SJCRH30 (cell line): ENCODE data around the gene CEACAM19. TPM values are rescaled to one million over a fixed set of nuclear protein-coding genes. Genes with fewer than 3 reads are reported as not detected.
"Not testable (repeated sequence)": the region's sequence is repeated elsewhere in the genome, so short reads cannot be mapped to it uniquely, and the experiment has no call there.

ENCODE experiments used
- DNase-seq, 2 experiments: peaks; one replicate each; pipeline ENCODE4 v3.0.0-alpha.2; 2015 to 2020
- H3K27ac ChIP-seq: fragments of 250-450 bp; sonication (Bioruptor Pico); 2 replicates; pipeline ENCODE4 v1.5.1; 2020; ENCODE audit warnings: mild to moderate bottlenecking, moderate library complexity
- H3K27me3 ChIP-seq: fragments of 250-450 bp; sonication (Bioruptor Pico); 2 replicates; pipeline ENCODE4 v1.5.1; 2020; ENCODE audit warnings: mild to moderate bottlenecking, moderate library complexity
- H3K36me3 ChIP-seq: fragments of 250-450 bp; sonication (Bioruptor Pico); 2 replicates; pipeline ENCODE4 v1.5.1; 2020; ENCODE audit warnings: mild to moderate bottlenecking, moderate library complexity
- H3K4me1 ChIP-seq: fragments of 250-450 bp; sonication (Bioruptor Pico); 2 replicates; pipeline ENCODE4 v1.5.1; 2020; ENCODE audit warnings: mild to moderate bottlenecking, moderate library complexity
- H3K4me3 ChIP-seq: fragments of 250-450 bp; sonication (Bioruptor Pico); 2 replicates; pipeline ENCODE4 v1.5.1; 2020; ENCODE audit warnings: mild to moderate bottlenecking, moderate library complexity
- H3K9me3 ChIP-seq: fragments of 250-450 bp; sonication (Bioruptor Pico); replicated peaks from 2 replicates; pipeline ENCODE4 v1.5.1; 2020; ENCODE audit warnings: mild to moderate bottlenecking, moderate library complexity
- total RNA-seq: library from RNA; depleted of rRNA; stranded (reverse); fragments of >200 nt; shearing (Covaris generic); gene quantifications from 2 replicates; pipeline ENCODE4 v1.2.3, GENCODE V29; 2014

Gene CEACAM19
- total RNA-seq, 1 experiment from 2014 or later: 2.5 TPM

DNA sequence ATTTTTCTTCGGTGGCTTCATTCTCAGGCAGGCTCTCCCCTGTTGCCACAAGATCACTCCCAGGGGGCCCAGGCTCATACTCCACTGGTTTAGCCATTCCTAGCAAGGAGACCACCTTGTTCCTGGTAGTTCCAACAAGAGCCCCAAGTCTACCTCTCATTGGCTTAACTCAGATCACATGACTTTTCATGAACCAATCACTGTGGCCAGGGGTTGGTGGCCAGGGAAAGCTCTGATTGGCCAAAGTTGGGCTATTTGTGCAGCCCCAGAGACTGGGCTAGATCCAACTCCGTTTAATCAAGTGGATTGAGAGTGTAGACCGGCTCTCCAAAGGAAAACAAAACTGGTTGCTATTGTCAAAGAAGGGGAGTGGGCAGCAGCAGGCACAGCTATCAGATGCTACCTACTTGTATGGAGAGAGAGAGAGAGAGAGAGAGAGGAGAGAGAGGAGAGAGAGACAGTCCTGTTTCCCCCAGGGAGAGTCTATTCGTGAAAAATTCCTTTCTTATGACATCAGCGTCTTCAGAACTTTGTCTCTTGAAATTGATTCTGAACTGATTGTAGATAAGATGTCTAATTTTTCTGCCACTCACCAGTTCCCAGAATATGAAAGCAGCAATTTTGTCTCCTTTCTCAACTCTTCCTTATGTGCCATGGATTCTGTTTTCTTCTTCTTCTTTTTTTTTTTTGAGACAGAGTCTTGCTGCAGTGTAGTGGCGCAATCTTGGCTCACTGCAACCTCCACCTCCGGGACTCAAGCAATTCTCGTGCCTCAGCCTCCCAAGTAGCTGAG is 5.9 kb downstream of the CEACAM19 start:
- Histone ChIP-seq H3K4me1 (0 out of 2 replicates have a peak, but pooled peaks cover 3% of the 10 kb centered on the region), H3K27me3 (no peaks in the 10 kb centered on the region), H3K27ac (peak overlapping the region; percentile 62), H3K4me3 (peak overlapping the region; percentile 55), H3K9me3 (peaks cover 1% of the 10 kb centered on the region; the same call in 1 of the 2 replicates), H3K36me3 (no peaks in the 10 kb centered on the region)
- peak; percentile 86 to 95 for DNase-seq

DNA sequence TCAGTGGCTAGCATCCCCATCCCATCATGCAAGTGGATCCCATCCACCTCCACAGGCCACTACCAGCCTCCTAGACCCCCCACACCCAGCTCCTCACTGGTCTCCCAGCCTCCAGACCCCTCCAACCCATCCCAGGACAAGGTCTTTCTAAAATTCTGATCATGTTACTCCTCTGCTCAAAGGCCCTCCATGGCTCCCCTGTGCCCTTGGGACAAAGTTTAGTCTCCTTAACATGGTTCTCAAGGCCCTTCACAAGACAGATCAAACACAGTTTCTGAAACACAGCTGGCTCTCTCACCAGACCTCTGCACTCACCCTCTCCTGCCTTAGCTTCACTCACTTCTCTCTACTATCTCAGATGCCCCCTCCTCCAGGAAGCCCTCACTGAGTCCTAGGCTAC is 9.3 kb downstream of the CEACAM19 start:
- Histone ChIP-seq H3K27ac (no peak overlapping the region), H3K36me3 (no peaks in the 10 kb centered on the region), H3K4me3 (no peak overlapping the region), H3K27me3 (no peaks in the 10 kb centered on the region), H3K4me1 (peaks cover 6% of the 10 kb centered on the region), H3K9me3 (no peaks in the 10 kb centered on the region)
- DNase-seq: no peak

DNA sequence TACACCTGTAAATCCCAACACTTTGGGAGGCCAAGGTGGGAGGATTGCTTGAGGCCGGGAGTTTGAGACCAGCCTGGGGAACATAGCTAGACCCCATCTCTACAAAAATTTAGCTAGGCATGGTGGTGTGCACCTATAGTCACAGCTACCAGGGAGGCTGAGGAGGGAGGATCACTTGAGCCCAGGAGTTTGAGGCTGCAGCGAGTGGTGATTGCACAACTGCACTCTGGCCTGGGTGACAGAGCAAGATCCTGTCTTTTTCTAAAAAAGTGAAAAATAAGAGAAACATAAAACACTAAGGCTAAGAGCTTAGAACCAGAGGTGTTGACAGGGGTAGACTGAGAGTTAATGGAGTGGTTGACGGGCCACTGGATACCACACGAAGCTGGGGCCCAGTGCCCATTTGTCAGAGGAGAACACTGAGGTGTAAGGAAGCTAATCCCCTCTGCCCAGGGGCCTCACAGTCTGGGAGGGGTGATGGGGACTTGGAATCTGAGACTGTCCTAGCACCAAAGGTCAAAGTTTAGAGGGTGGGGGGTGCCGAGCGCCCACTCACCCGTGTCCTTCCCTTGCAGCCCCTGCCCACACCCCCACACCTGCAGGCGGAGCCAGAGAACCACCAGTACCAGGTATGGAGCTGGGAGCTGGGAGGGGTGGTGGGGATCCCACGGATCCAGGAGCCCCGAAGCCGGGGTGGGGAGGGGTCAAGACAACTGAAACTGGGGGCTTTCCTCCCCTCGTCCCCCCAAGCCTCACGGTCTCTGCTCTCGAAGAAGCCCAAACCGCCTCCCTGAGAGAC is 10.9 kb downstream of the CEACAM19 start:
- no peak overlapping the region for H3K27ac ChIP-seq
- H3K27me3 ChIP-seq: no peaks in the 10 kb centered on the region

DNA sequence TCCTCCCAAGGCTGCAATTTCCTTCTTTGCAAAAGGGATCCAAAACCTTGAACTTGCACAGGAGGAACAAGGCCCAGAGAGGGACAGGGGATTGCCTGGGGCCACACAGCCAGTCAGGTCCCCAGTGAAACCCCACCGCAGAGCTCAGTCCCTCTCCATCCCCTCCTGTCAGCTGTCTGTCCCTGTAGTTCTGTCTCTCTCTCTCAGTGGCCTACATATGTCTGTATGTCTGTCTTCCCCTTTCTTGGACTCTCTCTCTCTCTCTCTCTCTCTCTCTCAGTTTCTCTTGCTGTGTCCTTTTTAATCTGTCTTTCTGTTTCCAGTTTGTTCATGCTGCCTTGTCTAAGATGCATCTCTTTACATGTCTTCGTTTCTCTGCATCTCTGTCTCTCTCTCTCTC is 11.5 kb downstream of the CEACAM19 start:
- no peaks in the 10 kb centered on the region for H3K9me3 ChIP-seq
- no peak for DNase-seq
- H3K27me3 ChIP-seq: no peaks in the 10 kb centered on the region
- H3K27ac ChIP-seq: no peak overlapping the region
- H3K4me3 ChIP-seq: no peak overlapping the region
- H3K36me3 ChIP-seq: no peaks in the 10 kb centered on the region
- peaks cover 11% of the 10 kb centered on the region for H3K4me1 ChIP-seq

More for the DNA sequence above, 10.9 kb downstream of the CEACAM19 start:
- DNase-seq: no peak
- Histone ChIP-seq H3K4me1 (peaks cover 13% of the 10 kb centered on the region), H3K9me3 (no peaks in the 10 kb centered on the region), H3K4me3 (no peak overlapping the region), H3K36me3 (no peaks in the 10 kb centered on the region)

DNA sequence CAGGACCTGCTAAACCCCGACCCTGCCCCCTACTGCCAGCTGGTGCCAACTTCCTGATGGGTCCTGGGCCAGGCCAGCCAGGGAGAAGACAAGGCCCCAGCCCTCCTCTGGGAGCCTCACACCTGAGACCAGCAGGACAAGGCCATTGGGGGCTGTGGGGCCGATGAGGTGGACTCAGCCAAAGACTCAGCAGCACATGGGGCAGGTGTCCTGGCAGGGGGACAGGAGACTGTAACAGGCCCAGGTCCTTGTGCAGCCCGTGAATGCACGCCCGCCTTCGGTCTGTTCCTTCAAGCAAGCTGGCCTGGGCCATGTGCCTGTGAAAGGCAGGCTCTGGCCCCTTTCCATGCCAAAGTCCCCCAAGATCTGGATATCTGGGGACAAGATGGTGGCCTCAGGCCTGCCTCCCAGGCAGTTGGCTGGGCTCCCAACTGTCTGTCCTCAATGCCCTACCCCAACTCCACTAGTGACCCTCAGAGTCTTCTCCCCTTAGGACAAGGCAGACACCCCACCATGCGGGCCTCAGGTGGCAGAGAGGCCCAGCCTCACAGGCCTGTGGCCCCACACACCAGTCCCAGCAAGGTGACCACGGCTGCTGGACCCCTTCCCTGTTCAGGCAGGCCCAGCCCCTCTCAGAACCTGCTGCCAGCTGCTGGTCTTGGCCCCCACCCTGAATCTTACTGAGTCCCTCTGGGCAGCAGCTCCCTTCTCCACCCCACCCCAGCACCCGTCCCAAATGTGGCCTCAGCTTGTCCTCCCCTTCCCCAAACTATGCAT is 12.3 kb downstream of the CEACAM19 start:
- H3K27ac ChIP-seq: no peak overlapping the region
- no peak for DNase-seq
- no peaks in the 10 kb centered on the region for H3K36me3 ChIP-seq
- H3K27me3 ChIP-seq: no peaks in the 10 kb centered on the region
- peaks cover 11% of the 10 kb centered on the region for H3K4me1 ChIP-seq
- H3K4me3 ChIP-seq: no peak overlapping the region
- no peaks in the 10 kb centered on the region for H3K9me3 ChIP-seq

DNA sequence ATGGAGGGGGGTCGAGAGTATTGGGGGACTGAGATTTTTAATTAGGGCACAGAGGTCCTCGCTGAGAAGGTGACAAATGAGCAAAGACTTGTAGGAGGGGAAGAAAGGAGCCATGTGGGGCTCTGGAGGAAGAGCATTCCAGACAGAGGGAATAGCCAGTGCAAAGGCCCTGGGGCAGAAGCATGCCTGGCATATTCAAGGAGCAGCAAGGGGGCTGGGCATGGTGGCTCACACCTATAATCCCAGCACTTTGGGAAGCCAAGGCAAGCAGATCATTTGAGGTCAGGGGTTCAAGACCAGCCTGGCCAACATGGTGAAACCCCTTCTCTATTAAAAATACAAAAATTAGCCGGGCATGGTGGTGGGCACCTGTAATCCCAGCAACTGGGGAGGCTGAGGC is 13.1 kb downstream of the CEACAM19 start:
- not testable (repeated sequence) for DNase-seq, H3K27me3 ChIP-seq, H3K36me3 ChIP-seq, H3K9me3 ChIP-seq, H3K27ac ChIP-seq, H3K4me3 ChIP-seq
- peaks cover 11% of the 10 kb centered on the region for H3K4me1 ChIP-seq

DNA sequence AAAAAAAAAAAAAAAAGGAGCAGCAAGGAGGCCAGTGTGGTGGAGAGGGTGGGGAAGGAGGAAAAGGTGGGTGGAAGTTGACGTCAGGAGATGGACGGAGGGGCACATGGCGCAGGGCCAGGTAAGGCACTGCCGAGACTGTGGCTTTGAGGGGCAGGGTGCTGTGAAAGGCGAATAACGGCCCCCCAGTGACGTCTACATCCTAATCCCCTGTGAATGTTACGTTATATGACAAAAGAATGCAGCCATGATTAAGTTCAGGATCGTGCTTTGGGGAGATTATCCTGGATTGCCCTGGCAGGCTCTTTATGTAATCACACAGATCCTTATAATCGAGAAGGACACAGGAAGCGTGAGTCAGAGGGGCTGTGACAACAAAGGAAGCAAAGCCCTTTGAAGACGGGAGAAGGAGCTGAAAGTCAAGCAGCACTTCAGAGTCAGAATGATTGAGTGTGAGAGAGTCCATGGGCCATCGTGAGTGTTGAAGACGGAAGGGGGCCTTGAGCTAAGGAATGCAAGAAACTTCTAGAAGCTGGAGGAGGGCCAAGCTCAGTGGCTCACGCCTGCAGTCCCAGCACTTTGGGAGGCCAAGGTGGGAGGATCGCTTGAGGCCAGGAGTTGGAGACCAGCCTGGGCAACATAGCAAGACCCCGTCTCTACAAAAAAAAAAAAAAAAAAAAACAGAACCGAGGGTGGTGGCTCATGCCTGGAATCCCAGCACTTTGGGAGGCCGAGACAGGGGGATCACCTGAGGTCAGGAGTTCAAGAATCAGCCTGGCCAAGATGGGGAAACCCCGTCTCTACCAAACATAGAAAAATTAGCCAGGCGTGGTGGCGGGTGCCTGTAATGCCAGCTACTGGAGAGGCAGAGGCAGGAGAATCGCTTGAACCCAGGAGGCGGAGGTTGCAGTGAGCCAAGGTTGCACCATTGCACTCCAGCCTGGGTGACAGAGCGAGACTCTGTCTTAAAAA is 13.9 kb downstream of the CEACAM19 start:
- peak; percentile 64 to 74 for DNase-seq
- Histone ChIP-seq H3K36me3 (no peaks in the 10 kb centered on the region), H3K4me1 (peaks cover 11% of the 10 kb centered on the region), H3K9me3 (no peaks in the 10 kb centered on the region), H3K4me3 (peak overlapping the region; percentile 17; the same call in 1 of the 2 replicates), H3K27me3 (no peaks in the 10 kb centered on the region), H3K27ac (peak overlapping the region; percentile 16; the same call in 1 of the 2 replicates)

DNA sequence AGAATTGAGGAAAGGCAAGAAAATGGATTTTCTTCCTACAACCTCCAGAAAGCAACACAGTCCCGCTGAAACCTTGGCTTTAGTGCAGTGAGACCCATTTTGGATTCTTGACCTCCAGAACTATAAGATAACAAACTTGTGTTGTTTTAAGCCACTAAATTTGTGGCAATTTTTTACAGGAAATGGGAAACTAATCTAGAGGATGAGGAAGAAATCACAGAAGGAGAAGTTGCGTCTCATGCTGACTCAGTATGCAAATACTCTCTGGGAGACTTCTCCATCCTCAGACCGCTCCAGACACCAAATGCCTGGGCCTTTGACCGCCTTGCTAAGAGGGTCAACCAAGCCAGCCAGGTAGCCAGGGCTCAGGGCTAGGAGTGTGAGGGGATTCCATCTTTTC is 14.6 kb downstream of the CEACAM19 start:
- Histone ChIP-seq H3K27me3 (no peaks in the 10 kb centered on the region), H3K36me3 (no peaks in the 10 kb centered on the region), H3K9me3 (no peaks in the 10 kb centered on the region), H3K4me3 (no peak overlapping the region), H3K4me1 (peaks cover 11% of the 10 kb centered on the region), H3K27ac (no peak overlapping the region)
- DNase-seq: no peak

DNA sequence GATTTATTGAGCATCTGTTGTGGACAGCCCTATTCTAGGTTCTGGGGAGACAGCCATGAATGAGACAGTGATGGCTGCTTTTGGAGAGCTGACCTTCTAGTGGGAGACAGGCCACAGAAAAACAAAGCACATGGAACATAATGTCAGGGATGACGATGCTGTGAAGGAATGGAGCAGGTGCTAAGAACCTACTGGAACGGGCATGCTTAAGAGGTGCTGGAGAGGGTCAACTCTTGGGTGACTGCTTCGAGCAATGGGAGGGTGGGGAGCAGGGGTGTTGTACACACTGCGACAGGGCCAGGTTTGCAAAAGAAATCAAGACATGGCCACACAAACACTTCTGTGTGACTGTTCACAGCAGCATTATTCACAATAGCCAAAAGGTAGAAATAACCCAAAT is 15.6 kb downstream of the CEACAM19 start:
- H3K9me3 ChIP-seq: no peaks in the 10 kb centered on the region
- DNase-seq: peak; percentile 42 to 71
- H3K36me3 ChIP-seq: no peaks in the 10 kb centered on the region

DNA sequence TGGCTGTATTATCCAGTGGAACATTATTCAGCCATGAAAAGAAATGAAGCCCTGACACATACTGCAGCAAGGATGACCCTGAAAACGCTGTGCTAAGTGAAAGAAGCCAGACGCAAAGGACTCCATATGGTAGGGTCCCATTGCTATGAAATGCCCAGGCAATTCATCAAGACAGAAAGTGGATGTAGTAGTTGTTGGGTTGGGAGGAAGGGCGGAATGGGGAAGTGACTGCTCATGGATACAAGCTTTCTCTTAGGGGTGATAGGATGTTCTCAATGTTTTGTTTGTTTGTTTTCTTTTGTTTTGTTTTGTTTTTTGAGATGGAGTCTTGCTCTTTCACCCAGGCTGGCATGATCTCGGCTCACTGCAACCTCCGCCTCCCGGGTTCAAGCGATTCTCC is 16.6 kb downstream of the CEACAM19 start:
- Histone ChIP-seq H3K9me3 (no peaks in the 10 kb centered on the region), H3K27ac (no peak overlapping the region), H3K36me3 (no peaks in the 10 kb centered on the region), H3K27me3 (no peaks in the 10 kb centered on the region), H3K4me3 (no peak overlapping the region), H3K4me1 (peaks cover 18% of the 10 kb centered on the region)
- no peak for DNase-seq

More for the DNA sequence above, 15.6 kb downstream of the CEACAM19 start:
- Histone ChIP-seq H3K27me3 (no peaks in the 10 kb centered on the region), H3K4me3 (no peak overlapping the region), H3K27ac (no peak overlapping the region), H3K4me1 (peaks cover 13% of the 10 kb centered on the region)

DNA sequence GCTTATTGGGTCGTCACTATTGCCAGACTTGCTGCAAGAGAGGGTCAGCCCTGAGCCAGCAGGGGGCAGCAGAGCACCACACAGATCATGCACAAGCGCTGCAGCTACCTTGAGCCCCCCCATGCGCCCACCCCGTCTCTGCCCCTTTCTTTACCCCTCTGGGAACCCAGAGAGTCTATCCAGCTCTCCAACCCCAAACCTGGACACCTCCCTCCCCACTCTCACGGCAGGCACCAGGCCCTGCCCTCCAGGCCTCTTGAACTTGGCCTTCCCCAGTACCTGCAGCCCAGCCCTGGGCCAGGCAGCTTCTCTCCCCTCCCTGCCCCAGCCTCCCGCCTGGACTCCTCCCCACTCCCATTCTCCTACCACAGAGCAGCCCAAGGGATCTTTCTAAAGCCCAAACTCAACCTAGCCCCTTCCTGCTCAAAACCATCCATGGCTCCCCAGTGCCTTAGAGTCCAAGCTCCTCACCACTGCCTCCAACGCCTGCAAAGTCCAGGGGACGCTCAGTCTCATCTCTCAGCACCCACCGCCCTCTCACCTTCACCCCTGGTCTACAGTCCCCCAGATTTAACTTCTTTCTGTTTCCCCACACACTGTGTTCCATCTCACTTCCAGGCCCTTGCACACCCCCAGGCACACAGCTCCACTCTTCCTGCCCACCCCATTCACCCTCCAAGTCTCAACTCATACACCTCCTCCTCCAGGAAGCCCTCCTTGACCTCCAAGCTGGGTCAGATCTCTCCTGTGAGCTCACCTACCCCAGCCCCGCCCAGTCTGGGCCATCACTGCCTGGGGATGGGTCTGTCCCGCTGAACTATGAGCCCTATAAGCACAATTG is 18.2 kb downstream of the CEACAM19 start:
- peak; percentile 77 to 86 for DNase-seq
- Histone ChIP-seq H3K36me3 (no peaks in the 10 kb centered on the region), H3K4me1 (peaks cover 18% of the 10 kb centered on the region), H3K27me3 (no peaks in the 10 kb centered on the region), H3K9me3 (no peaks in the 10 kb centered on the region), H3K4me3 (no peak overlapping the region), H3K27ac (no peak overlapping the region)

DNA sequence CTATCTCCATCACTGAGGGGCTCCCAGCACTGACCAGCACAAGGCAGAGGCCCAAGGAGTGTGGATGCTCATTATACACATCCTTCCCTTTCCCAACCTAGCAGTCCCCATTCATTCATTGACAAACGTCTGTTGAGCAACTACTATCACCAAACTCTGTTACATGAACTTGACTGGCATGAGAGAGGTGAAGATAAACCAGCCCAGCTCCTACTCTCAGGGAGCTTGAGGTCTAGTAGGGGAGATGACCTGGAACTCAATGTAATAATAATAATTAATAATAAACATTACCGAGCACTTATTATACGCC is 18.8 kb downstream of the CEACAM19 start:
- Histone ChIP-seq H3K36me3 (no peaks in the 10 kb centered on the region), H3K4me3 (no peak overlapping the region), H3K4me1 (peaks cover 15% of the 10 kb centered on the region), H3K9me3 (no peaks in the 10 kb centered on the region), H3K27ac (no peak overlapping the region), H3K27me3 (no peaks in the 10 kb centered on the region)
- no peak for DNase-seq

DNA sequence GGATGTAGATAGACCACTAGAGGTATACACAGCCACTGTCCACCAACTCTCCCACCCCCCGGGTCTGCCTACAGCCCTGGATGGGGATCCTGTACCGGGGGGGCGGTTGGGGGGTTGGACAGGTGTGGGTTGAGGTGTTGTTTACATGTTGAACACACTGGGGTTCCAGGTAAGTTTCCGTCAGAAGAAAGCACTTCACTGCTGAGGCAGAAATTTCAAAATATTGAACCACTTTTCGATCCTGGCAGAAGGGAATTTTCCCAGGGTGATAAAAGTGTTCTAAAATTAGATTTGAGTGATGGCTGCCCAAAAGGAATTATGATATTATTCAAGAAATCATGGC is 21.1 kb downstream of the CEACAM19 start:
- no peaks in the 10 kb centered on the region for H3K9me3 ChIP-seq

More for the DNA sequence above, 21.1 kb downstream of the CEACAM19 start:
- H3K4me1 ChIP-seq: peaks cover 7% of the 10 kb centered on the region; the same call in 1 of the 2 replicates
- no peak overlapping the region for H3K27ac ChIP-seq
- no peaks in the 10 kb centered on the region for H3K36me3 ChIP-seq
- H3K4me3 ChIP-seq: no peak overlapping the region
- peaks cover 6% of the 10 kb centered on the region; the same call in 1 of the 2 replicates for H3K27me3 ChIP-seq
- DNase-seq: no peak
